Activated CD4-positive, alpha-beta T cell treated with anti-CD3 and anti-CD28 coated beads for 4 hours (primary cell): ENCODE measurements around the gene MMADHC.
"Not testable (repeated sequence)": the region's sequence is repeated elsewhere in the genome, so short reads cannot be mapped to it uniquely, and the experiment has no call there.

Experiments
- DNase-seq, 2 donors: peaks; one replicate each; pipeline ENCODE4 v3.0.0-alpha.2; 2020

Gene MMADHC

GRCh38 chr2:149594411-149594810 lies 6.8 kb upstream of the MMADHC start:
- no peak for DNase-seq

GRCh38 chr2:149587950-149588487 lies 444 bp upstream of the MMADHC start:
- no peak for DNase-seq

- DNase-seq, result no peak
Observed at GRCh38 chr2:149586898-149587219, 716 bp downstream of the MMADHC start.

- DNase-seq, result no peak
Observed at GRCh38 chr2:149586063-149586462, 1.5 kb downstream of the MMADHC start.

GRCh38 chr2:149585166-149585885 lies 2.2 kb downstream of the MMADHC start:
- DNase-seq, result no peak

GRCh38 chr2:149579972-149580882 lies 7.3 kb downstream of the MMADHC start:
- DNase-seq, result no peak

- no peak for DNase-seq
Observed at GRCh38 chr2:149577269-149577668, 10.3 kb downstream of the MMADHC start.

- DNase-seq, result no peak
Observed at GRCh38 chr2:149575752-149576151, 11.8 kb downstream of the MMADHC start.

GRCh38 chr2:149575277-149575676 lies 12.3 kb downstream of the MMADHC start:
- no peak for DNase-seq

GRCh38 chr2:149573760-149574159 lies 13.8 kb downstream of the MMADHC start:
- DNase-seq, result no peak

- no peak for DNase-seq
Observed at GRCh38 chr2:149572102-149572953, 15.2 kb downstream of the MMADHC start.

- no peak for DNase-seq
Observed at GRCh38 chr2:149568138-149568537, 19.4 kb downstream of the MMADHC start.

GRCh38 chr2:149566652-149567051 lies 20.9 kb downstream of the MMADHC start:
- DNase-seq, result no peak

- DNase-seq, result not testable (repeated sequence)
Observed at GRCh38 chr2:149565625-149566024, 21.9 kb downstream of the MMADHC start.

- no peak for DNase-seq
Observed at GRCh38 chr2:149564983-149565382, 22.6 kb downstream of the MMADHC start.

GRCh38 chr2:149564097-149564496 lies 23.5 kb downstream of the MMADHC start:
- DNase-seq, result no peak

GRCh38 chr2:149562324-149562723 lies 25.3 kb downstream of the MMADHC start:
- DNase-seq, result no peak

- DNase-seq, result peak in 1 of 2 donors; percentile 43
Observed at GRCh38 chr2:149561309-149561926, 26.2 kb downstream of the MMADHC start.

GRCh38 chr2:149559341-149560068 lies 28.1 kb downstream of the MMADHC start:
- DNase-seq, result no peak

GRCh38 chr2:149556452-149556851 lies 31.1 kb downstream of the MMADHC start:
- no peak for DNase-seq

- no peak for DNase-seq
Observed at GRCh38 chr2:149552830-149553229, 34.7 kb downstream of the MMADHC start.

- DNase-seq, result no peak
Observed at GRCh38 chr2:149552226-149552625, 35.3 kb downstream of the MMADHC start.
